ENCODE measurements around the gene C12orf43.
A peak's percentile ranks its signal among the peaks of the same experiment; 100 is the strongest.

Gene C12orf43

DNA sequence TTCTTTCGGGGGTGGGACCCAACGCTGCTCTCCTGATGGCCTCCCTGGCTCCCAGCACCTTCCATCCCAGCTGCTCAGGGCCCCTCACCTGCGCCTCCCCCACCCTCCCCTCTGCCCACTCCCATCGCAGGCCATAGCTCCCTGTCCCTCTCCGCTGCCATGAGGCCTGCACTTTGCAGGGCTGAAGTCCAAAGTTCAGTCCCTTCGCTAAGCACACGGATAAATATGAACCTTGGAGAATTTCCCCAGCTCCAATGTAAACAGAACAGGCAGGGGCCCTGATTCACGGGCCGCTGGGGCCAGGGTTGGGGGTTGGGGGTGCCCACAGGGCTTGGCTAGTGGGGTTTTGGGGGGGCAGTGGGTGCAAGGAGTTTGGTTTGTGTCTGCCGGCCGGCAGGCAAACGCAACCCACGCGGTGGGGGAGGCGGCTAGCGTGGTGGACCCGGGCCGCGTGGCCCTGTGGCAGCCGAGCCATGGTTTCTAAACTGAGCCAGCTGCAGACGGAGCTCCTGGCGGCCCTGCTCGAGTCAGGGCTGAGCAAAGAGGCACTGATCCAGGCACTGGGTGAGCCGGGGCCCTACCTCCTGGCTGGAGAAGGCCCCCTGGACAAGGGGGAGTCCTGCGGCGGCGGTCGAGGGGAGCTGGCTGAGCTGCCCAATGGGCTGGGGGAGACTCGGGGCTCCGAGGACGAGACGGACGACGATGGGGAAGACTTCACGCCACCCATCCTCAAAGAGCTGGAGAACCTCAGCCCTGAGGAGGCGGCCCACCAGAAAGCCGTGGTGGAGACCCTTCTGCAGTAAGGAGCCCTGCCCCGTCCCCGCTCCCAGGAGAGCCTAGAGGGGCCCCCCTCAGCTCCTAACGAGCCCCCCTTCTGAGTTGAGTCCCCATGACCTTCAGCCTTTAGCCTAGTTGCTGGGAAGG, 37.7 kb downstream of the C12orf43 start, which contains the start of gene HNF1A:
HNF1A (plus strand) TSS at position 248 of the 924 bp plus-strand sequence; CDS start at position 474, 226 bp downstream.
- DNase-seq (ENCODE audit: low spot score): no peak

DNA sequence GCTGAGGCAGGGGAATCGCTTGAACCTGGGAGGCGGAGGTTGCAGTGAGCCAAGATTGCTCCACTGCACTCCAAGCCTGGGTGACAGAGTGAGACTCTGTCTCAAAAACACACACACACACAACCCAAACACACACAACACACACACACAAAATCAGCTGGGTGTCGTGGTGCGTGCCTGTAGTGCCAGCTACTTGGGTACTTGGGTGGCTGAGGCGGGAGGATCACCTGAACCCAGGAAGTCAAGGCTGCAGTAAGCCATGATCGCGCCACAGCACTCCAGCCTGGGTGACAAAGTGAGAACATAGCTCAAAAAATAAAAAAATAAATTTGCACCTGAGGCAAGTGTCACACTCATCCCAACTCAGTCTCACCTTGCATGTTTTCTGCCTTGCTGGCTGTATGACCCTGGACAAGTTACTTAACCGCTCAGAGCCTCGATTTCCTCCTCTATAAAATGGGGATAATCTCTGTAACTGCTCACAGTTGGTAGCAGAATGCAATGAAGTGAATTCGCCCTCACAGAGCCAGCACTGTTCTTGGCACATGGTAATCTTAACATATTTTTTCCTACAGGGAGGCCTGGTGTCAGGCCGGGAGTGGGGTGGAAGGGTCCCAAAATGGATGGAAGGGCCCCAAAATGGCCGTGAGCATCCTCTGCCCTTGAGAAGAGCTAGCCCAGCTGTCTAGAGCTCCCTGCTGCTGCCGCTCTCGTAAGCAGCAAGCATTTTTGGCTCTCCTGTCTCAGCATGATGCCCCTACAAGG, 38.6 kb downstream of the C12orf43 start:
- no peak for DNase-seq (ENCODE audit: low spot score)

GRCh38 chr12:120972870-120973543, 43.3 kb downstream of the C12orf43 start:
- peak; percentile 84 for DNase-seq (ENCODE audit: low spot score)

DNA sequence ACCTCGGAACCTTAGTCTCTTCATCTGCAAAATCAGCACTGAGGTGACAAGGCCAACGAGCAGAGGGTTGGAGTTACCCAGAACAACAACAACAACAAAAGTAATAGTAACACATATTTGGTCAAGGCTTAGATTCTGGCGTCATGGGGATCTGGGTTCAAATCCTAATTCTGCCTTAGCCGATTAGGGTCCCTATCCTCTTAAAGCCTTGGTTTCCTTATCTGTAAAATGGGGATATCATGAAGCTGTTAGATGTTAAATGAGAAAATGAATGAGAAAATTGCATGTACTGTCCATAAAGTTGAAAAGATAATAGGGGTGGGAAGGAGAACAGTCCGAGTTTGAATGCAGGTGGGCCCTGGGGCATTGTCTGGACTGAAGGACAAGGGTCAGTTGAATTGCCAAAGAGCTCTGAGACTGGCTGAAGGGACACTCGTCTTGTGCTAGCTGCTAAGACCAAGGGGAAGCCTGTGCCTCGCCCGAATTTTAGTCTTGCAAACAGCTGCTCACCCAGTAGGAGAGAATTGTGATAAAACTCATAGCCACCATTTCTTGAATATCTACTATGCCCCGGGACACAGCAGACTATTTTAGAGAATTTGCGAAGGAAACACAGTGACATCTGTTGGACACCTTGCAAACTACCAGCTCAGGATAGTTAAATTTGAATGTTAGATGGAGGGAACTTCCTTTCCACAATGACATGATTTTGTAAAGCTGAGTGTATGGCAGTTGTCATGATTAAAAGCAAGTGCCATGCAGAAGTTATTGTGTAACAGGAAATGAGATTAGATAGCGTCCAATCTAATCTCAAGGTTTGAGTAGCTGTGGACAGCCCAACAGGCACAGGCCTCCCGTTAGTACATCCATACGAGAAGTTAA, 44.7 kb downstream of the C12orf43 start:
- DNase-seq (ENCODE audit: low spot score): no peak

- no peak for DNase-seq (ENCODE audit: low spot score)
These were observed 46.0 kb downstream of the C12orf43 start for GRCh38 chr12:120970310-120970709.

DNA sequence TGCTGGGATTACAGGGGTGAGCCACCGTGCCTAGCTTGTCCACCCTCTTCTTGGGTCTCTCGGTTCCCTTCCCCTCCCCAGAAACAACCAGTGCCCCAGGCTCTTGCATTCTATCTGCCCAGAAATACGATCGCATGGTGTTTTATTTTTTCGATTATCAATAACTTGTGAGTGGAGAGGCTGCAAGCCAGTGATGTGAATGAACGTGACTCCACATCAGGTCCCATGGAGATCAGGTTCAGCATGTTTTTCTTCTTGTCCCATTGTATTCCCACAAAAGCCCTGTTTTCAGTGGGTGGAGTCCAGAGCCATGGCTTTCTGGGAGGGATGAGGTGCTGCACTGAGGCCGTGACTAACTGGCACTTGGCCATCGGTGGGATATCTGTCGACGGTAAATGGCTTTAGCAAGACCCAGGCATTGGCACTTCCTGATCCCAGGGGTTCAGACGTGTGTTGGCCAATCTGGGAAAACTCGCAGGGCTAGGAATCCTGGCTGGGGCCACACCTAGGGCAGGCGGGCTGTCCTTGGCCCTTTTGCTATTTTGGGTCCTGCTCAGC, 50.7 kb downstream of the C12orf43 start:
- no peak for DNase-seq (ENCODE audit: low spot score)

GRCh38 chr12:120964298-120964697, 52.0 kb downstream of the C12orf43 start:
- no peak for DNase-seq (ENCODE audit: low spot score)

GRCh38 chr12:120962532-120963020, 53.7 kb downstream of the C12orf43 start:
- DNase-seq (ENCODE audit: low spot score): no peak

DNA sequence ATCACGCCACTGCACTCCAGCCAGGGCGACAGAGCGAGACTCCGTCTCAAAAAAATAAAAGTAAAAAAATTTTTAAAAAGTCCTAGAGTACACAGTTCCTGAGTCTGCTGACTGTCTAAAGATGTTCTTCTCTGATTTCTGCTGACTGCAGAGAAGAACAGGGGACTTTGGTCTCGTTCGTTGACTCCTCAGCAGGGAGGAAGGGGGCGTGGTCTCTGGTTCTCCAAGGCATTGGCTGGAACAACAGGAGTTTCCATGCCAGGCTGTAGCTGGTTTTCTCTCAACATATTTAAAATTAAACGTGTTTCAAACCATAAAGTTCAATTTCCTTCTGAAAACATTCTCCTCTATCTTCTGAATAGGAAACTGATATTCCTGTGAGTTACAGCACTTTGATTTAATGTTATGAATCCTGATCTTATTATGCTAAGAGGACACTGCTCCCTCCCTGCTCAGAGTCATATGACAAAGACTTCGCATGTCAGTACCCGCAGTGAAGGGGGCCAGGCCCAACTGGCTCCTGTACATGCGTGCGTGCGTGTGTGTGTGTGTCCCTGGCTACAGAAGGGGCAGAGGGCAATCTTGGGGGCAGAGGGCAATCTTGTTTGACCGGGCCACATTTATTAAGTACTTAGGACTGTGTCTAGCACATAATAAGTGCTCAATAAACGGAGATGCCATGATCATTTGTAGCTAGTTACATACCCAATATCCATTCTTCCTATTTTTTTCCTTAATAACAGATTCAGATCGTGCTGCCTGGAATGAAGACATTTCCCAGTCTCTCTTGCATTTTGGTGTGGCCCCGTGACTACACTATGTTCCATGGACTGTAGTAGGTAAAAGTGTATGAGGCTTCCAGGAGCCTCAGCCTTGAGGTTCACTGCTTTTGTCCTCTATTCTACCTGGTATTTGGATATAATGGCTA, 54.4 kb downstream of the C12orf43 start:
- no peak for DNase-seq (ENCODE audit: low spot score)

- DNase-seq (ENCODE audit: low spot score): no peak
These were observed 55.6 kb downstream of the C12orf43 start for GRCh38 chr12:120960657-120961056.

DNA sequence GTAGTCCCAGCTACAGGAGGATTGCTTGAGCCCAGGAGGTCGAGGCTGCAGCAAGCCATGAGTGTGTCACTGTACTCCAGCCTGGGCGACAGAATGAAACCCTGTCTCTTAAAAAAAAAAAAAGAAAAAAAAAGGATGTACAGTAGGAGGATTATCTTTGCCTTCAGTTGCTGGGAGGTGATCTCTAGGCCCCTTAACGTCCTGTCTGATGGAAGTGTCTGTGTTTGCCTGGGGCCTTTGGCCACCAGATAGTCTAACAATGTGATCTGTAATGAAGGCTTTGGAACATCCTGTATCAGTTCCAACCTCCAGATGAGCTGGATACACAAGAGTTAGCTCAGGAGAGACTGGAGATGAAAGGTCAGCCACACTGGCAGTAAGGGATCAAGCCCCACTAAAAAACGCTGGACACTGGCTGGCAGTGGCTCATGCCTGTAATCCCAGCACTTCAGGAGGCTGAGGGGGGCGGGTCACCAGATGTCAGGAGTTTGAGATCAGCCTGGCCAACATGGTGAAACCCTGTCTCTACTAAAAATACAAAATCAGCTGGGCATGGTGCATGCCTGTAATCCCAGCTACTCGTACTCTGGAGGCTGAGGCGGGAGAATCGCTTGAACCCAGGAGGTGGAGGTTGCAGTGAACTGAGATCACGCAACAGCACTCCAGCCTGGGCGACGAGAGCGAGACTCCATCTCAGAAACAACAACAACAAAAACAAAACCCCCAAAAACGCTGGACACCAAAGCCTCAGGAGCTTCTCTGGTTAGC, 57.0 kb downstream of the C12orf43 start:
- DNase-seq (ENCODE audit: low spot score): no peak

DNA sequence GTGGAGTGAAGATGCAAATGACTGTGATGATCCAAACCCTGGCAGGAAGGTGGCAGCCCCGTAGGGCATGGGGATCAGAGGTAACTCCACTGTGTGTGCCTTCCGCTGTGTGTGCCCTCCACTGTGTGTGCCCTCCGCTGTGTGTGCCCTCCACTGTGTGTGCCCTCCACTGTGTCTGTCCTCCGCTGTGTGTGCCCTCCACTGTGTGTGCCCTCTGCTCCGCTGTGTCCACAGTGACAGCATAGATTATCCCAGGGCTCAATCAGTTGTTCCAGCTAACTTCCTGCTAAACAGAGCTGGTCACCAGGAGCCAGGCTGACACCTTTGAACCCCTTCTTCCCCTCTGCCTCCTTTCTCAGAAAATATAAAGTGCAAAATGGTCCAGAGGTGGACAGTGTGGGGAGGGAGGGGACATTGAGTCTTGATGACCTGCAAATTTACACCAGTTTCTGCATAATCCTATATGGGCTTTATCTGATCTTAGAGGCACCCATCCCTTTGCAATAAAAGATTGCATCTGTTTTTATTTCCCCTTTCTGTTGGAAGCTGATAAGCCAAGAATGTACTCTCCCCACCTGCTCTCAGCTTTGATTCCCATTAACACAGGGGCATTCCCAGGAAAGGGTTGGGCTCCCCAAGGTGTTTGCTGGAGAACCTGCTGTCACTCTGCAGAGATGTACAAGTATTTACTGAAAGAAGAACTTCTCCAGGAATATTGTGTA, 59.5 kb downstream of the C12orf43 start:
- DNase-seq (ENCODE audit: low spot score): no peak

DNA sequence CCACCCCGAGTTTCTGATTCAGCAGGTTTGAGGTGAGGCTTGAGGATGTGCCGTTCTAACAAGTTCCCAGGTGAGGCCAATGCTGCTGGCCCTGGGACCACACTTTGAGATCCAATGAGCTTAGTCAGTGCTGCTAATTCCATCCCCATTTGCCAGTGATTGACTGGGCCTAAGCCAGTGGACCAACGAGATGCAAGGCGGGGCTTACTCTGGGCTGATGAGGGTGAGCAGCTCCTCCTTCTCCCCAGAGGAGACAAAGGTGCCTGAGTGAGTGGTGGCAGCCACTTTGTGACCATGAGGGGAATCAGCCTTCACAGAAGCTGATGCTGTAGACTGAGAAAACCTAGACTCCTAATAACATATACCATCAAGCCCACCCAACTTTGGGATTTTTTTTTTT, 61.1 kb downstream of the C12orf43 start:
- no peak for DNase-seq (ENCODE audit: low spot score)

GRCh38 chr12:120950807-120951206, 65.5 kb downstream of the C12orf43 start:
- DNase-seq (ENCODE audit: low spot score): no peak
